GM12878 (cell line): ENCODE results near the gene REEP3. TPM values are rescaled to one million over a fixed set of nuclear protein-coding genes. Genes with fewer than 3 reads are reported as not detected.

ENCODE experiments used
- ATAC-seq: fragments of 200-7000 bp; cut with Tn5 transposase; 3 replicates; pipeline ENCODE4 v1.9.1; 2020; ENCODE audit warnings: mild to moderate bottlenecking, moderate library complexity
- BruUV-seq: library from RNA; stranded (reverse); fragments of 400-500 nt; replicated peaks from 2 replicates; lab custom pipeline; 2021; lab: Mats Ljungman, UMichigan
- CTCF ChIA-PET: fragments of 300-600 bp; sonication (Branson Sonifier 250); formaldehyde crosslinking; extraction: SDS; loops from one replicate; lab custom pipeline; 2021; ENCODE audit warnings: inconsistent platforms; lab: Yijun Ruan, JAX
- POLR2A ChIA-PET: fragments of 350-600 bp; formaldehyde crosslinking; extraction: SDS; loops from one replicate; lab custom pipeline; 2021; ENCODE audit warnings: inconsistent platforms; lab: Charles Lee
- RAD21 ChIA-PET: fragments of 300-600 bp; sonication (Branson Sonifier 250); formaldehyde crosslinking; loops from one replicate; lab custom pipeline; 2023; ENCODE audit warnings: antibody characterized with exemption; ENCODE audit not compliant: unreplicated experiment; lab: Charles Lee
- SMC1A ChIA-PET: fragments of 300-600 bp; sonication (Branson Sonifier 250); formaldehyde crosslinking; loops from one replicate; lab custom pipeline; 2023; ENCODE audit not compliant: unreplicated experiment, uncharacterized antibody; lab: Charles Lee
- DNase-seq: peaks from one replicate; pipeline ENCODE4 v3.0.0-alpha.2; 2011; ENCODE audit warnings: low read depth, low spot score
- FAIRE-seq: peaks from 3 replicates; lab custom pipeline; 2011; peaks lifted over from hg19 to GRCh38; lab: Jason Lieb, UNC
- H2AFZ ChIP-seq: 2 replicates; pipeline ENCODE4 v1.6.0; 2011; ENCODE audit warnings: low read depth, low read length, control low read depth; ENCODE audit not compliant: control insufficient read depth
- H3K27ac ChIP-seq: 2 replicates; pipeline ENCODE4 v1.5.1; 2011; ENCODE audit warnings: control low read depth; ENCODE audit not compliant: control insufficient read depth, insufficient read depth
- H3K27me3 ChIP-seq, 2 experiments: replicated peaks in 1 of 2; 2 replicates each; pipeline versions ENCODE4 v1.6.0 to v1.6.1; 2011; ENCODE audit warnings: low read length in 1 of 2; ENCODE audit not compliant: control insufficient read depth in 2 of 2, insufficient read depth in 2 of 2
- H3K36me3 ChIP-seq, 2 experiments: 2 replicates each; pipeline ENCODE4 v1.5.1; 2011; ENCODE audit warnings: low read length in 1 of 2; ENCODE audit not compliant: control insufficient read depth in 2 of 2, insufficient read depth in 2 of 2
- H3K4me1 ChIP-seq: 2 replicates; pipeline ENCODE4 v1.6.1; 2011; ENCODE audit warnings: mild to moderate bottlenecking, low read length, moderate library complexity, mixed read lengths; ENCODE audit not compliant: control insufficient read depth, insufficient read depth
- H3K4me2 ChIP-seq: 2 replicates; pipeline ENCODE4 v1.6.0; 2011; ENCODE audit warnings: control low read depth; ENCODE audit not compliant: control insufficient read depth, insufficient read depth
- H3K4me3 ChIP-seq: fragments of 200-600 bp; sonication (generic); 2 replicates; pipeline ENCODE4 v1.5.1; 2016
- H3K79me2 ChIP-seq: 2 replicates; pipeline ENCODE4 v1.6.0; 2011; ENCODE audit warnings: low read length; ENCODE audit not compliant: control insufficient read depth, insufficient read depth
- H3K9ac ChIP-seq: 2 replicates; pipeline ENCODE4 v1.8.0; 2011; ENCODE audit warnings: low read length, control low read depth, mixed read lengths; ENCODE audit not compliant: control insufficient read depth, insufficient read depth
- H3K9me3 ChIP-seq: replicated peaks from 3 replicates; pipeline ENCODE4 v1.5.1; 2011; ENCODE audit warnings: mild to moderate bottlenecking, low read length; ENCODE audit not compliant: control insufficient read depth, insufficient read depth
- H4K20me1 ChIP-seq: 2 replicates; pipeline ENCODE4 v1.6.0; 2011; ENCODE audit not compliant: control insufficient read depth, insufficient read depth
- BMI1 ChIP-seq: fragments of 450-650 bp; IDR thresholded peaks from 2 replicates; pipeline ENCODE4 v1.6.1; 2016; ENCODE audit warnings: mild to moderate bottlenecking, moderate library complexity, borderline replicate concordance
- MYB ChIP-seq: fragments of 150-350 bp; IDR thresholded peaks from 2 replicates; pipeline ENCODE4 v1.6.1; 2014; ENCODE audit warnings: mild to moderate bottlenecking, low read depth, low read length, borderline replicate concordance
- NFIC ChIP-seq: IDR thresholded peaks from 2 replicates; pipeline ENCODE4 v1.6.1; 2012; ENCODE audit warnings: low read depth, mild to moderate bottlenecking, inconsistent platforms, low read length, moderate library complexity
- PAX5 ChIP-seq: IDR thresholded peaks from 2 replicates; pipeline ENCODE4 v1.6.1; 2011; ENCODE audit warnings: low read depth, low read length, borderline replicate concordance
- RUNX3 ChIP-seq: IDR thresholded peaks from 2 replicates; pipeline ENCODE4 v1.6.1; 2012; ENCODE audit warnings: low read length, inconsistent platforms
- SRF ChIP-seq, 2 experiments: IDR thresholded peaks; 2 replicates each; pipeline ENCODE4 v1.6.1; 2011; ENCODE audit warnings: low read depth in 2 of 2, low read length in 2 of 2, mild to moderate bottlenecking in 1 of 2, moderate library complexity in 1 of 2
- WGBS: methylation state at CpG from one replicate; pipeline ENCODE4 v1.1.6; 2016; ENCODE audit warnings: low lambda C conversion rate; ENCODE audit not compliant: insufficient replicate concordance, insufficient coverage; ENCODE audit errors: missing lambda C conversion rate; 5-methylcytosine and 5-hydroxymethylcytosine counted together
- in situ Hi-C: fragments of 300-500 bp; cut with MboI; formaldehyde crosslinking; loops from 9 replicates; pipeline ENCODE4 v1.14.3; 2018; ENCODE audit warnings: mixed read lengths
- intact Hi-C: fragments of 100-400 bp; cut with micrococcal nuclease; formaldehyde crosslinking; loops from one replicate; pipeline ENCODE4 v1.14.2; 2022; ENCODE audit not compliant: unreplicated experiment
- polyA plus RNA-seq, 11 experiments: library from polyadenylated mRNA; depleted of rRNA in 4 of 11; unstranded in 6 of 11; stranded (reverse) in 5 of 11; fragments of >200 nt; fragmentation: Nextera tagmentation in 4 of 11; fragmentation: Illumina TruSeq in 1 of 11; extraction: Ambion mirVana in 4 of 11; extraction: Trizol in 1 of 11; gene quantifications; 1 replicate in 1 of 11; 2 replicates in 10 of 11; pipeline versions ENCODE4 v1.2.1 to v1.2.3, GENCODE V29; 2011 to 2016; ENCODE audit warnings: inconsistent platforms in 2 of 11, missing spikeins in 2 of 11, low read depth in 1 of 11
- total RNA-seq, 4 experiments: library from RNA; depleted of rRNA in 3 of 4; stranded (reverse); fragments of >200 nt in 3 of 4; fragmentation: Illumina TruSeq in 1 of 4; extraction: Trizol in 1 of 4; gene quantifications; 2 replicates each; pipeline versions ENCODE4 v1.2.1 to v1.2.3, GENCODE V29; 2013 to 2021
- TF ChIP-seq, protein P1 (sequence below): fragments of 450-650 bp; formaldehyde crosslinking; IDR thresholded peaks from 2 replicates; pipeline ENCODE4 v1.4.0; 2020; ENCODE audit warnings: mild to moderate bottlenecking, moderate library complexity

Gene REEP3
- total and polyA plus RNA-seq, 10 of the 15 experiments (the other 5 are each of a cell fraction or from before 2014, with no cell fraction given): 4.9 to 25.9 (median 16.2) TPM

DNA sequence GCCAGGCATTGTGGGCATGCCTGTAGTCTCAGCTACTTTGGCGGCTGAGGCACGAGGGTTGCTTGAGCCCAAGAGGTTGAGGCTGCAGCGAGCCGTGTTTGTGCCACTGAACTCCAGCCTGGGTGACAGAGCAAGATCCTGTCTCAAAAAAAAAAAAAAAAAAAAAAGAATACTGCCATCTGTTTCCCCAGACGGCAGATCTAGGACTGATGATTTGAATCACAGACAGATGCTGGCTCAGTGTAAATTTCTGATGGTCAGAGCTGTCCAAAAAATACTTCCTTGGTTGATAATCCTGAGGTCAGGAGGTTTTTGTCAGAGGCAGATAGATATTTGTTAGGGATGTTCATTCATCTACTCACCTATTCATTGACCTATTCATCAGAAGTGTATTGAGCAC is 130.7 kb downstream of the REEP3 start:
- Histone ChIP-seq H3K4me2 (no peak overlapping the region), H3K79me2 (no peaks in the 10 kb centered on the region), H3K9me3 (no peaks in the 10 kb centered on the region), H3K4me1 (no peaks in the 10 kb centered on the region), H2AFZ (no peak overlapping the region), H3K4me3 (no peak overlapping the region), H3K36me3 (no peaks in the 10 kb centered on the region), H3K27me3 (no peaks in the 10 kb centered on the region), H3K27ac (no peak overlapping the region), H4K20me1 (no peaks in the 10 kb centered on the region), H3K9ac (no peak overlapping the region)
- POLR2A ChIA-PET: interaction anchor here (0.7 kb wide), 2 partner anchors 32 to 191 kb away, joined by 5 to 10 read pairs; no protein-coding TSS in a partner anchor
- RAD21 ChIA-PET: no interaction called here
- no peak for FAIRE-seq
- in situ Hi-C loops: no loop called here
- BruUV-seq: no TSS peak
- no peak for ATAC-seq
- intact Hi-C loops: no loop called here
- WGBS: 66% methylated on average over 5 of the region's 5 CpGs
- no peak for DNase-seq
- TF ChIP-seq SRF (IDR thresholded peaks at IDR 0.05; ENCODE audit: low read depth in 2 of 2, low read length in 2 of 2) (no peak), PAX5 (no peak), BMI1 (no peak), NFIC (no peak), RUNX3 (no peak), MYB (no peak)
- TF ChIP-seq, protein P1, sequence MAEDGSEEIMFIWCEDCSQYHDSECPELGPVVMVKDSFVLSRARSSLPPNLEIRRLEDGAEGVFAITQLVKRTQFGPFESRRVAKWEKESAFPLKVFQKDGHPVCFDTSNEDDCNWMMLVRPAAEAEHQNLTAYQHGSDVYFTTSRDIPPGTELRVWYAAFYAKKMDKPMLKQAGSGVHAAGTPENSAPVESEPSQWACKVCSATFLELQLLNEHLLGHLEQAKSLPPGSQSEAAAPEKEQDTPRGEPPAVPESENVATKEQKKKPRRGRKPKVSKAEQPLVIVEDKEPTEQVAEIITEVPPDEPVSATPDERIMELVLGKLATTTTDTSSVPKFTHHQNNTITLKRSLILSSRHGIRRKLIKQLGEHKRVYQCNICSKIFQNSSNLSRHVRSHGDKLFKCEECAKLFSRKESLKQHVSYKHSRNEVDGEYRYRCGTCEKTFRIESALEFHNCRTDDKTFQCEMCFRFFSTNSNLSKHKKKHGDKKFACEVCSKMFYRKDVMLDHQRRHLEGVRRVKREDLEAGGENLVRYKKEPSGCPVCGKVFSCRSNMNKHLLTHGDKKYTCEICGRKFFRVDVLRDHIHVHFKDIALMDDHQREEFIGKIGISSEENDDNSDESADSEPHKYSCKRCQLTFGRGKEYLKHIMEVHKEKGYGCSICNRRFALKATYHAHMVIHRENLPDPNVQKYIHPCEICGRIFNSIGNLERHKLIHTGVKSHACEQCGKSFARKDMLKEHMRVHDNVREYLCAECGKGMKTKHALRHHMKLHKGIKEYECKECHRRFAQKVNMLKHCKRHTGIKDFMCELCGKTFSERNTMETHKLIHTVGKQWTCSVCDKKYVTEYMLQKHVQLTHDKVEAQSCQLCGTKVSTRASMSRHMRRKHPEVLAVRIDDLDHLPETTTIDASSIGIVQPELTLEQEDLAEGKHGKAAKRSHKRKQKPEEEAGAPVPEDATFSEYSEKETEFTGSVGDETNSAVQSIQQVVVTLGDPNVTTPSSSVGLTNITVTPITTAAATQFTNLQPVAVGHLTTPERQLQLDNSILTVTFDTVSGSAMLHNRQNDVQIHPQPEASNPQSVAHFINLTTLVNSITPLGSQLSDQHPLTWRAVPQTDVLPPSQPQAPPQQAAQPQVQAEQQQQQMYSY (CRISPR knock-in tag): no peak
- CTCF ChIA-PET: no interaction called here
- SMC1A ChIA-PET: interaction anchor here (0.6 to 0.7 kb wide), 2 partner anchors 65 to 467 kb away, joined by 3 to 4 read pairs; no protein-coding TSS in a partner anchor
